ENCODE results near the gene FAM3D.

The FAM3D gene

GRCh38 chr3:58607816-58608215, 58.8 kb downstream of the FAM3D start:
- Histone ChIP-seq H3K4me2 (ENCODE audit: low read length) (no peak overlapping the region), H3K79me2 (ENCODE audit: low read length) (no peaks in the 10 kb centered on the region)
- TF ChIP-seq CTCF (IDR thresholded peaks at IDR 0.05; ENCODE audit: low read depth, low read length) (no peak), EZH2phosphoT487 (IDR thresholded peaks at IDR 0.05; ENCODE audit: low read depth) (no peak)

GRCh38 chr3:58606693-58607092, 59.9 kb downstream of the FAM3D start:
- Histone ChIP-seq H2AFZ (ENCODE audit: low read depth, low read length) (no peak overlapping the region), H4K20me1 (ENCODE audit: insufficient read depth, low read length) (no peaks in the 10 kb centered on the region), H3K79me2 (ENCODE audit: low read length) (no peaks in the 10 kb centered on the region), H3K27ac (ENCODE audit: low read length) (no peak overlapping the region), H3K9ac (ENCODE audit: low read length) (no peak overlapping the region), H3K4me1 (ENCODE audit: low read length) (peaks cover 9% of the 10 kb centered on the region), H3K4me2 (ENCODE audit: low read length) (no peak overlapping the region), H3K27me3 (ENCODE audit: low read depth, low read length) (peaks cover 27% of the 10 kb centered on the region), H3K36me3 (replicated peaks; ENCODE audit: low read depth, low read length) (no peaks in the 10 kb centered on the region), H3K9me3 (ENCODE audit: insufficient read depth, low read length) (no peaks in the 10 kb centered on the region), H3K4me3 (ENCODE audit: low read length) (no peak overlapping the region)
- TF ChIP-seq EZH2phosphoT487 (IDR thresholded peaks at IDR 0.05; ENCODE audit: low read depth) (no peak), CTCF (IDR thresholded peaks at IDR 0.05; ENCODE audit: low read depth, low read length) (no peak)

More at GRCh38 chr3:58607816-58608215, 58.8 kb downstream of the FAM3D start:
- H3K9me3 ChIP-seq (ENCODE audit: insufficient read depth, low read length) = no peaks in the 10 kb centered on the region
- H3K36me3 ChIP-seq (replicated peaks; ENCODE audit: low read depth, low read length) = no peaks in the 10 kb centered on the region
- H3K27ac ChIP-seq (ENCODE audit: low read length) = no peak overlapping the region
- no peak overlapping the region for H2AFZ ChIP-seq (ENCODE audit: low read depth, low read length)
- no peaks in the 10 kb centered on the region for H4K20me1 ChIP-seq (ENCODE audit: insufficient read depth, low read length)
- H3K27me3 ChIP-seq (ENCODE audit: low read depth, low read length) = peaks cover 16% of the 10 kb centered on the region
- H3K9ac ChIP-seq (ENCODE audit: low read length) = no peak overlapping the region
- no peak overlapping the region for H3K4me3 ChIP-seq (ENCODE audit: low read length)
- H3K4me1 ChIP-seq (ENCODE audit: low read length) = peaks cover 9% of the 10 kb centered on the region

GRCh38 chr3:58604031-58604430, 62.5 kb downstream of the FAM3D start:
- TF ChIP-seq CTCF (IDR thresholded peaks at IDR 0.05; ENCODE audit: low read depth, low read length) = no peak
- Histone ChIP-seq H3K9me3 (ENCODE audit: insufficient read depth, low read length) (no peaks in the 10 kb centered on the region), H2AFZ (ENCODE audit: low read depth, low read length) (no peak overlapping the region), H3K36me3 (replicated peaks; ENCODE audit: low read depth, low read length) (no peaks in the 10 kb centered on the region), H3K4me1 (ENCODE audit: low read length) (no peaks in the 10 kb centered on the region), H3K79me2 (ENCODE audit: low read length) (no peaks in the 10 kb centered on the region), H4K20me1 (ENCODE audit: insufficient read depth, low read length) (no peaks in the 10 kb centered on the region), H3K4me3 (ENCODE audit: low read length) (no peak overlapping the region), H3K9ac (ENCODE audit: low read length) (no peak overlapping the region), H3K27ac (ENCODE audit: low read length) (no peak overlapping the region), H3K27me3 (ENCODE audit: low read depth, low read length) (peaks cover 45% of the 10 kb centered on the region), H3K4me2 (ENCODE audit: low read length) (no peak overlapping the region)

GRCh38 chr3:58603606-58604005, 63.0 kb downstream of the FAM3D start:
- H3K4me2 ChIP-seq (ENCODE audit: low read length) = no peak overlapping the region
- no peak overlapping the region for H2AFZ ChIP-seq (ENCODE audit: low read depth, low read length)
- no peaks in the 10 kb centered on the region for H3K9me3 ChIP-seq (ENCODE audit: insufficient read depth, low read length)
- no peak overlapping the region for H3K27ac ChIP-seq (ENCODE audit: low read length)
- peaks cover 45% of the 10 kb centered on the region for H3K27me3 ChIP-seq (ENCODE audit: low read depth, low read length)
- no peaks in the 10 kb centered on the region for H3K4me1 ChIP-seq (ENCODE audit: low read length)
- no peaks in the 10 kb centered on the region for H3K79me2 ChIP-seq (ENCODE audit: low read length)
- H3K36me3 ChIP-seq (replicated peaks; ENCODE audit: low read depth, low read length) = no peaks in the 10 kb centered on the region
- no peak overlapping the region for H3K9ac ChIP-seq (ENCODE audit: low read length)
- no peak overlapping the region for H3K4me3 ChIP-seq (ENCODE audit: low read length)
- TF ChIP-seq EZH2phosphoT487 (IDR thresholded peaks at IDR 0.05; ENCODE audit: low read depth) = no peak
- TF ChIP-seq CTCF (IDR thresholded peaks at IDR 0.05; ENCODE audit: low read depth, low read length) = no peak
- H4K20me1 ChIP-seq (ENCODE audit: insufficient read depth, low read length) = no peaks in the 10 kb centered on the region

All from OCI-LY3 (cell line).